HepG2 (cell line): ENCODE data around the gene STAP2. TPM values are rescaled to one million over a fixed set of nuclear protein-coding genes. Genes with fewer than 3 reads are reported as not detected.

Experiments used
- CEBPB ChIP-seq: IDR thresholded peaks from 2 replicates; pipeline ENCODE4 v1.6.1; 2011; ENCODE audit warnings: low read depth, low read length, improper control_type of control experiment, borderline replicate concordance
- MATR3 ChIP-seq: sonication (generic); formaldehyde crosslinking; IDR thresholded peaks from 2 replicates; pipeline ENCODE4 v1.4.0; 2020; ENCODE audit warnings: missing genetic modification reagents
- NFATC3 ChIP-seq: sonication (generic); formaldehyde crosslinking; IDR thresholded peaks from 2 replicates; pipeline ENCODE4 v1.5.1; 2020; ENCODE audit warnings: mild to moderate bottlenecking, missing genetic modification reagents
- NFIC ChIP-seq: IDR thresholded peaks from 2 replicates; pipeline ENCODE4 v1.6.1; 2012; ENCODE audit warnings: mild to moderate bottlenecking, low read length, inconsistent platforms
- RELA ChIP-seq: sonication (generic); formaldehyde crosslinking; IDR thresholded peaks from 2 replicates; pipeline ENCODE4 v1.4.0; 2020; ENCODE audit warnings: missing genetic modification reagents
- SMARCE1 ChIP-seq: fragments of 450-650 bp; IDR thresholded peaks from 2 replicates; pipeline ENCODE4 v1.6.1; 2017; ENCODE audit warnings: borderline replicate concordance
- USF2 ChIP-seq, 2 experiments: sonication (generic) in 1 of 2; formaldehyde crosslinking in 1 of 2; IDR thresholded peaks; 2 replicates each; pipeline versions ENCODE4 v1.5.1 to v1.6.1; 2011 to 2020; ENCODE audit warnings: borderline replicate concordance in 1 of 2, low read depth in 1 of 2, low read length in 1 of 2, mild to moderate bottlenecking in 1 of 2, missing genetic modification reagents in 1 of 2, moderate library complexity in 1 of 2
- ZKSCAN8 ChIP-seq: IDR thresholded peaks from 2 replicates; pipeline ENCODE4 v1.6.1; 2016; ENCODE audit warnings: borderline replicate concordance, missing genetic modification reagents, missing compliant biosample characterization
- ZNF225 ChIP-seq: sonication (generic); formaldehyde crosslinking; IDR thresholded peaks from 2 replicates; pipeline ENCODE4 v1.4.0; 2020; ENCODE audit warnings: mild to moderate bottlenecking, missing genetic modification reagents
- ZNF841 ChIP-seq: sonication (generic); formaldehyde crosslinking; IDR thresholded peaks from 2 replicates; pipeline ENCODE4 v1.8.1; 2023; ENCODE audit warnings: missing genetic modification reagents, borderline replicate concordance
- polyA plus RNA-seq, 8 experiments: library from polyadenylated mRNA; depleted of rRNA in 3 of 8; stranded (reverse) in 7 of 8; unstranded in 1 of 8; fragments of >200 nt; fragmentation: Illumina TruSeq in 4 of 8; extraction: Trizol in 4 of 8; gene quantifications; 2 replicates each; pipeline versions ENCODE4 v1.2.1 to v1.2.3, GENCODE V29; 2011 to 2016; ENCODE audit warnings: low read depth in 4 of 8, missing spikeins in 1 of 8, mixed read lengths in 1 of 8; ENCODE audit not compliant: insufficient read depth in 1 of 8
- total RNA-seq, 5 experiments: library from RNA; depleted of rRNA; stranded (reverse); fragments of >200 nt; fragmentation: Illumina TruSeq; extraction: Trizol; gene quantifications; 2 replicates each; pipeline ENCODE4 v1.2.3, GENCODE V29; 2016; ENCODE audit warnings: low read depth in 1 of 5
- TF ChIP-seq, protein P1 (sequence below): sonication (generic); formaldehyde crosslinking; IDR thresholded peaks from 2 replicates; pipeline ENCODE4 v1.4.0; 2020; ENCODE audit warnings: missing genetic modification reagents, mild to moderate bottlenecking, borderline replicate concordance
- TF ChIP-seq, protein P2 (sequence below): IDR thresholded peaks from 2 replicates; pipeline ENCODE4 v1.6.1; 2016; ENCODE audit warnings: low read depth, control low read depth
- TF ChIP-seq, protein P3 (sequence below), 2 experiments: fragments of 450-650 bp in 1 of 2; sonication (generic) in 1 of 2; formaldehyde crosslinking in 1 of 2; IDR thresholded peaks; 2 replicates each; pipeline versions ENCODE4 v1.6.1 to v1.8.0; 2016 to 2022; ENCODE audit warnings: antibody characterized with exemption in 1 of 2, mild to moderate bottlenecking in 1 of 2, missing genetic modification reagents in 1 of 2

STAP2 gene
- total and polyA plus RNA-seq, 2 of the 13 experiments (the other 11 are each of a cell fraction or from before 2014, with no cell fraction given): 39.0 to 43.7 TPM

- no peak for TF ChIP-seq MATR3
- TF ChIP-seq ZKSCAN8 (CRISPR knock-in tag): peak; percentile 85; the same call in 1 of the 2 replicates
- TF ChIP-seq, protein P1, sequence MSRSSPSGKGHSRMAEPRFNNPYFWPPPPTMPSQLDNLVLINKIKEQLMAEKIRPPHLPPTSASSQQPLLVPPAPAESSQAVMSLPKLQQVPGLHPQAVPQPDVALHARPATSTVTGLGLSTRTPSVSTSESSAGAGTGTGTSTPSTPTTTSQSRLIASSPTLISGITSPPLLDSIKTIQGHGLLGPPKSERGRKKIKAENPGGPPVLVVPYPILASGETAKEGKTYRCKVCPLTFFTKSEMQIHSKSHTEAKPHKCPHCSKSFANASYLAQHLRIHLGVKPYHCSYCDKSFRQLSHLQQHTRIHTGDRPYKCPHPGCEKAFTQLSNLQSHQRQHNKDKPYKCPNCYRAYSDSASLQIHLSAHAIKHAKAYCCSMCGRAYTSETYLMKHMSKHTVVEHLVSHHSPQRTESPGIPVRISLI (CRISPR knock-in tag): no peak
- peak; percentile 21; the same call in 1 of the 2 replicates for TF ChIP-seq NFIC
- TF ChIP-seq, protein P2, sequence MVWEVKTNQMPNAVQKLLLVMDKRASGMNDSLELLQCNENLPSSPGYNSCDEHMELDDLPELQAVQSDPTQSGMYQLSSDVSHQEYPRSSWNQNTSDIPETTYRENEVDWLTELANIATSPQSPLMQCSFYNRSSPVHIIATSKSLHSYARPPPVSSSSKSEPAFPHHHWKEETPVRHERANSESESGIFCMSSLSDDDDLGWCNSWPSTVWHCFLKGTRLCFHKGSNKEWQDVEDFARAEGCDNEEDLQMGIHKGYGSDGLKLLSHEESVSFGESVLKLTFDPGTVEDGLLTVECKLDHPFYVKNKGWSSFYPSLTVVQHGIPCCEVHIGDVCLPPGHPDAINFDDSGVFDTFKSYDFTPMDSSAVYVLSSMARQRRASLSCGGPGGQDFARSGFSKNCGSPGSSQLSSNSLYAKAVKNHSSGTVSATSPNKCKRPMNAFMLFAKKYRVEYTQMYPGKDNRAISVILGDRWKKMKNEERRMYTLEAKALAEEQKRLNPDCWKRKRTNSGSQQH (CRISPR knock-in tag): peak; percentile 87; the same call in 1 of the 2 replicates
- peak; percentile 76; the same call in 1 of the 2 replicates for TF ChIP-seq ZNF225
- no peak for TF ChIP-seq ZNF841 (CRISPR knock-in tag)
- peak; percentile 38; the same call in 1 of the 2 replicates for TF ChIP-seq NFATC3 (CRISPR knock-in tag)
- TF ChIP-seq USF2 (IDR thresholded peaks at IDR 0.05; ENCODE audit: low read depth, low read length): no peak
- 0 out of 2 replicates have a peak, but pooled peaks have one; percentile 28 for TF ChIP-seq USF2 (CRISPR knock-in tag; IDR thresholded peaks at IDR 0.05; ENCODE audit: borderline replicate concordance)
- no peak for TF ChIP-seq SMARCE1
- 0 out of 2 replicates have a peak, but pooled peaks have one; percentile 5 for TF ChIP-seq CEBPB
- TF ChIP-seq RELA: peak; percentile 87; the same call in 1 of the 2 replicates
- TF ChIP-seq, protein P3, sequence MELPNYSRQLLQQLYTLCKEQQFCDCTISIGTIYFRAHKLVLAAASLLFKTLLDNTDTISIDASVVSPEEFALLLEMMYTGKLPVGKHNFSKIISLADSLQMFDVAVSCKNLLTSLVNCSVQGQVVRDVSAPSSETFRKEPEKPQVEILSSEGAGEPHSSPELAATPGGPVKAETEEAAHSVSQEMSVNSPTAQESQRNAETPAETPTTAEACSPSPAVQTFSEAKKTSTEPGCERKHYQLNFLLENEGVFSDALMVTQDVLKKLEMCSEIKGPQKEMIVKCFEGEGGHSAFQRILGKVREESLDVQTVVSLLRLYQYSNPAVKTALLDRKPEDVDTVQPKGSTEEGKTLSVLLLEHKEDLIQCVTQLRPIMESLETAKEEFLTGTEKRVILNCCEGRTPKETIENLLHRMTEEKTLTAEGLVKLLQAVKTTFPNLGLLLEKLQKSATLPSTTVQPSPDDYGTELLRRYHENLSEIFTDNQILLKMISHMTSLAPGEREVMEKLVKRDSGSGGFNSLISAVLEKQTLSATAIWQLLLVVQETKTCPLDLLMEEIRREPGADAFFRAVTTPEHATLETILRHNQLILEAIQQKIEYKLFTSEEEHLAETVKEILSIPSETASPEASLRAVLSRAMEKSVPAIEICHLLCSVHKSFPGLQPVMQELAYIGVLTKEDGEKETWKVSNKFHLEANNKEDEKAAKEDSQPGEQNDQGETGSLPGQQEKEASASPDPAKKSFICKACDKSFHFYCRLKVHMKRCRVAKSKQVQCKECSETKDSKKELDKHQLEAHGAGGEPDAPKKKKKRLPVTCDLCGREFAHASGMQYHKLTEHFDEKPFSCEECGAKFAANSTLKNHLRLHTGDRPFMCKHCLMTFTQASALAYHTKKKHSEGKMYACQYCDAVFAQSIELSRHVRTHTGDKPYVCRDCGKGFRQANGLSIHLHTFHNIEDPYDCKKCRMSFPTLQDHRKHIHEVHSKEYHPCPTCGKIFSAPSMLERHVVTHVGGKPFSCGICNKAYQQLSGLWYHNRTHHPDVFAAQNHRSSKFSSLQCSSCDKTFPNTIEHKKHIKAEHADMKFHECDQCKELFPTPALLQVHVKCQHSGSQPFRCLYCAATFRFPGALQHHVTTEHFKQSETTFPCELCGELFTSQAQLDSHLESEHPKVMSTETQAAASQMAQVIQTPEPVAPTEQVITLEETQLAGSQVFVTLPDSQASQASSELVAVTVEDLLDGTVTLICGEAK (IDR thresholded peaks at IDR 0.05): no peak
- TF ChIP-seq, protein P3 (CRISPR knock-in tag; IDR thresholded peaks at IDR 0.05): peak; percentile 81
These were observed 28.1 kb downstream of the STAP2 start (continued) for GRCh38 chr19:4310247-4311121.
